GM12878 (cell line): ENCODE results near the gene CNR1. TPM values are rescaled to one million over a fixed set of nuclear protein-coding genes. Genes with fewer than 3 reads are reported as not detected.

Experiments
- ATAC-seq: fragments of 200-7000 bp; cut with Tn5 transposase; 3 replicates; pipeline ENCODE4 v1.9.1; 2020; ENCODE audit warnings: mild to moderate bottlenecking, moderate library complexity
- BruUV-seq: library from RNA; stranded (reverse); fragments of 400-500 nt; replicated peaks from 2 replicates; lab custom pipeline; 2021; lab: Mats Ljungman, UMichigan
- CTCF ChIA-PET: fragments of 300-600 bp; sonication (Branson Sonifier 250); formaldehyde crosslinking; extraction: SDS; loops from one replicate; lab custom pipeline; 2021; ENCODE audit warnings: inconsistent platforms; lab: Yijun Ruan, JAX
- POLR2A ChIA-PET: fragments of 350-600 bp; formaldehyde crosslinking; extraction: SDS; loops from one replicate; lab custom pipeline; 2021; ENCODE audit warnings: inconsistent platforms; lab: Charles Lee
- RAD21 ChIA-PET: fragments of 300-600 bp; sonication (Branson Sonifier 250); formaldehyde crosslinking; loops from one replicate; lab custom pipeline; 2023; ENCODE audit warnings: antibody characterized with exemption; ENCODE audit not compliant: unreplicated experiment; lab: Charles Lee
- SMC1A ChIA-PET: fragments of 300-600 bp; sonication (Branson Sonifier 250); formaldehyde crosslinking; loops from one replicate; lab custom pipeline; 2023; ENCODE audit not compliant: unreplicated experiment, uncharacterized antibody; lab: Charles Lee
- DNase-seq: peaks from one replicate; pipeline ENCODE4 v3.0.0-alpha.2; 2011; ENCODE audit warnings: low read depth, low spot score
- FAIRE-seq: peaks from 3 replicates; lab custom pipeline; 2011; peaks lifted over from hg19 to GRCh38; lab: Jason Lieb, UNC
- H2AFZ ChIP-seq: 2 replicates; pipeline ENCODE4 v1.6.0; 2011; ENCODE audit warnings: low read depth, low read length, control low read depth; ENCODE audit not compliant: control insufficient read depth
- H3K27ac ChIP-seq: 2 replicates; pipeline ENCODE4 v1.5.1; 2011; ENCODE audit warnings: control low read depth; ENCODE audit not compliant: control insufficient read depth, insufficient read depth
- H3K27me3 ChIP-seq, 2 experiments: replicated peaks in 1 of 2; 2 replicates each; pipeline versions ENCODE4 v1.6.0 to v1.6.1; 2011; ENCODE audit warnings: low read length in 1 of 2; ENCODE audit not compliant: control insufficient read depth in 2 of 2, insufficient read depth in 2 of 2
- H3K36me3 ChIP-seq, 2 experiments: 2 replicates each; pipeline ENCODE4 v1.5.1; 2011; ENCODE audit warnings: low read length in 1 of 2; ENCODE audit not compliant: control insufficient read depth in 2 of 2, insufficient read depth in 2 of 2
- H3K4me1 ChIP-seq: 2 replicates; pipeline ENCODE4 v1.6.1; 2011; ENCODE audit warnings: mild to moderate bottlenecking, low read length, moderate library complexity, mixed read lengths; ENCODE audit not compliant: control insufficient read depth, insufficient read depth
- H3K4me2 ChIP-seq: 2 replicates; pipeline ENCODE4 v1.6.0; 2011; ENCODE audit warnings: control low read depth; ENCODE audit not compliant: control insufficient read depth, insufficient read depth
- H3K4me3 ChIP-seq: fragments of 200-600 bp; sonication (generic); 2 replicates; pipeline ENCODE4 v1.5.1; 2016
- H3K79me2 ChIP-seq: 2 replicates; pipeline ENCODE4 v1.6.0; 2011; ENCODE audit warnings: low read length; ENCODE audit not compliant: control insufficient read depth, insufficient read depth
- H3K9ac ChIP-seq: 2 replicates; pipeline ENCODE4 v1.8.0; 2011; ENCODE audit warnings: low read length, control low read depth, mixed read lengths; ENCODE audit not compliant: control insufficient read depth, insufficient read depth
- H3K9me3 ChIP-seq: replicated peaks from 3 replicates; pipeline ENCODE4 v1.5.1; 2011; ENCODE audit warnings: mild to moderate bottlenecking, low read length; ENCODE audit not compliant: control insufficient read depth, insufficient read depth
- H4K20me1 ChIP-seq: 2 replicates; pipeline ENCODE4 v1.6.0; 2011; ENCODE audit not compliant: control insufficient read depth, insufficient read depth
- CTCF ChIP-seq, 3 experiments: IDR thresholded peaks in 2 of 3; conservative IDR thresholded peaks in 1 of 3; 2 replicates each; pipeline ENCODE4 v1.5.1; 2011; ENCODE audit warnings: low read depth in 3 of 3, low read length in 3 of 3, mild to moderate bottlenecking in 3 of 3, control low read depth in 2 of 3, moderate library complexity in 2 of 3, inconsistent platforms in 1 of 3, mixed read lengths in 1 of 3; ENCODE audit not compliant: control insufficient read depth in 2 of 3, insufficient read depth in 1 of 3; ENCODE audit errors: extremely low read depth in 1 of 3
- HSF1 ChIP-seq: fragments of 150-350 bp; IDR thresholded peaks from 2 replicates; pipeline ENCODE4 v1.6.1; 2014; ENCODE audit warnings: mild to moderate bottlenecking, low read depth, low read length
- RAD21 ChIP-seq: IDR thresholded peaks from 2 replicates; pipeline ENCODE4 v1.6.1; 2011; ENCODE audit warnings: mild to moderate bottlenecking, low read depth, low read length, moderate library complexity; ENCODE audit not compliant: insufficient read depth
- SMC3 ChIP-seq: IDR thresholded peaks from 2 replicates; pipeline ENCODE4 v1.6.1; 2011; ENCODE audit warnings: low read length, improper control_type of control experiment, borderline replicate concordance
- WGBS: methylation state at CpG from one replicate; pipeline ENCODE4 v1.1.6; 2016; ENCODE audit warnings: low lambda C conversion rate; ENCODE audit not compliant: insufficient replicate concordance, insufficient coverage; ENCODE audit errors: missing lambda C conversion rate; 5-methylcytosine and 5-hydroxymethylcytosine counted together
- in situ Hi-C: fragments of 300-500 bp; cut with MboI; formaldehyde crosslinking; loops from 9 replicates; pipeline ENCODE4 v1.14.3; 2018; ENCODE audit warnings: mixed read lengths
- intact Hi-C: fragments of 100-400 bp; cut with micrococcal nuclease; formaldehyde crosslinking; loops from one replicate; pipeline ENCODE4 v1.14.2; 2022; ENCODE audit not compliant: unreplicated experiment
- polyA plus RNA-seq, 11 experiments: library from polyadenylated mRNA; depleted of rRNA in 4 of 11; unstranded in 6 of 11; stranded (reverse) in 5 of 11; fragments of >200 nt; fragmentation: Nextera tagmentation in 4 of 11; fragmentation: Illumina TruSeq in 1 of 11; extraction: Ambion mirVana in 4 of 11; extraction: Trizol in 1 of 11; gene quantifications; 1 replicate in 1 of 11; 2 replicates in 10 of 11; pipeline versions ENCODE4 v1.2.1 to v1.2.3, GENCODE V29; 2011 to 2016; ENCODE audit warnings: inconsistent platforms in 2 of 11, missing spikeins in 2 of 11, low read depth in 1 of 11
- total RNA-seq, 4 experiments: library from RNA; depleted of rRNA in 3 of 4; stranded (reverse); fragments of >200 nt in 3 of 4; fragmentation: Illumina TruSeq in 1 of 4; extraction: Trizol in 1 of 4; gene quantifications; 2 replicates each; pipeline versions ENCODE4 v1.2.1 to v1.2.3, GENCODE V29; 2013 to 2021

CNR1 gene
- total and polyA plus RNA-seq, 10 of the 15 experiments (the other 5 are each of a cell fraction or from before 2014, with no cell fraction given) = 2.2 to 15.4 (median 8.5) TPM

- Histone ChIP-seq H3K4me2 (no peak overlapping the region), H3K27me3 (0 out of 4 replicates have a peak, but pooled peaks cover 0 to 6% of the 10 kb centered on the region in 2 experiments), H3K9me3 (no peaks in the 10 kb centered on the region), H2AFZ (no peak overlapping the region), H3K4me3 (no peak overlapping the region), H3K36me3 (no peaks in the 10 kb centered on the region), H3K9ac (no peak overlapping the region), H3K4me1 (no peaks in the 10 kb centered on the region), H3K27ac (no peak overlapping the region), H3K79me2 (no peaks in the 10 kb centered on the region; the same call in 1 of the 2 replicates), H4K20me1 (no peaks in the 10 kb centered on the region)
- FAIRE-seq (peak; percentile 41), ATAC-seq (no peak), DNase-seq (no peak)
- TF ChIP-seq HSF1 = no peak
- TF ChIP-seq CTCF (IDR thresholded peaks at IDR 0.05 in 2 of 3, conservative IDR thresholded peaks at IDR 0.05 in 1 of 3; ENCODE audit: control insufficient read depth in 2 of 3, extremely low read depth in 1 of 3, insufficient read depth in 1 of 3, low read depth in 3 of 3, low read length in 3 of 3) = peak; percentile 19 to 47 (median 26); a peak in 2 of 6 replicates
- peak; percentile 50 for TF ChIP-seq RAD21
- TF ChIP-seq SMC3 = peak; percentile 36; the same call in 1 of the 2 replicates
- WGBS = 47% methylated on average over 3 of the region's 3 CpGs
- no TSS peak for BruUV-seq
- intact Hi-C loops (loop anchor here (5.0 to 10.0 kb wide), 4 partner anchors 464 to 704 kb away; partner anchors contain the start of gene AKIRIN2), in situ Hi-C loops (loop anchor here (5.0 kb wide), 1 partner anchor 236 kb away; no protein-coding TSS in a partner anchor)
- ChIA-PET RAD21 (interaction anchor here (0.5 to 2.3 kb wide), 14 partner anchors 9 to 702 kb away, joined by 3 to 18 read pairs (median 6); no protein-coding TSS in a partner anchor), POLR2A (interaction anchor here (1.2 kb wide), 1 partner anchor 26 kb away, joined by 5 read pairs; no protein-coding TSS in a partner anchor), SMC1A (interaction anchor here (0.6 to 3.2 kb wide), 22 partner anchors 9 to 774 kb away, joined by 3 to 23 read pairs (median 4); no protein-coding TSS in a partner anchor), CTCF (interaction anchor here (0.9 to 2.2 kb wide), 16 partner anchors 9 to 702 kb away, joined by 3 to 21 read pairs (median 4); no protein-coding TSS in a partner anchor)
These were observed 2.2 kb upstream of the CNR1 start for GRCh38 chr6:88168362-88168761.
